Activated T-cell treated with anti-CD3 and anti-CD28 coated beads, Interleukin-2, amount 50 U/mL, for 4 hours (primary cell): ENCODE results near the gene RBFOX1. TPM values are rescaled to one million over a fixed set of nuclear protein-coding genes. Genes with fewer than 3 reads are reported as not detected.

Source experiments
- ATAC-seq, 2 donors: fragments of 200-7000 bp; cut with Tn5 transposase; one replicate each; pipeline ENCODE4 v1.10.0; 2021
- DNase-seq: peaks from one replicate; pipeline ENCODE4 v3.0.0-alpha.2; 2020
- H3K27me3 Mint-ChIP-seq: one replicate; pipeline ENCODE4 v1.8.0; 2021; ENCODE audit warnings: low read depth, mixed read lengths
- H3K36me3 Mint-ChIP-seq: one replicate; pipeline ENCODE4 v1.8.0; 2022; ENCODE audit warnings: mixed read lengths; ENCODE audit not compliant: insufficient read depth
- H3K4me1 Mint-ChIP-seq: one replicate; pipeline ENCODE4 v1.8.0; 2021; ENCODE audit warnings: low read depth, mixed read lengths
- H3K4me3 Mint-ChIP-seq: one replicate; pipeline ENCODE4 v1.8.0; 2021; ENCODE audit warnings: mild to moderate bottlenecking, moderate library complexity, mixed read lengths
- H3K9me3 Mint-ChIP-seq: one replicate; pipeline ENCODE4 v1.8.0; 2021; ENCODE audit warnings: mixed read lengths
- total RNA-seq, 3 donors: library from RNA; stranded (reverse); gene quantifications; one replicate each; pipeline ENCODE4 v1.2.1, GENCODE V29; 2021

RBFOX1 gene
- not detected for total RNA-seq

DNA sequence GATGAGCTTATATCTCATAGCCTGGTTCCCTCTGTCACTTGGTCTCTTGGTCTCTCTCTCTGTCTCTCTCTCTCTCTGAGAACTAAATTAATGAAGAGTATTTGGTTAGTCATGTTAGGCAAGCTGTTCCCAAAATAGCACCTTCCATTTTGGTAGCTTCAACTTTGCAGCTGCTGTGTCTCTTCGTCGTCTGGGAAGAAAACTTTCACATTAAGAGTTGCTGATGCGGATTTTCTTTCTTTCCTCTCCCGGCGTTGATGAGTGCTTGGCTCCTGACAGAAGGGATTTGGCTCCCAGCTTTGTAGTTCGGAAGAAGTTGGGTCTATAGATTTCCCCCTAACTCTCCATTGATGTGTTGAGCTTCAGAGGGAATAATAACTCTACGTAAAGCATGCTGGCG, at the start of gene RBFOX1:
Gene RBFOX1 (plus strand): TSS at position 235 of the 400 bp plus-strand sequence.
- no peaks in the 10 kb centered on the region for H3K36me3 Mint-ChIP-seq

DNA sequence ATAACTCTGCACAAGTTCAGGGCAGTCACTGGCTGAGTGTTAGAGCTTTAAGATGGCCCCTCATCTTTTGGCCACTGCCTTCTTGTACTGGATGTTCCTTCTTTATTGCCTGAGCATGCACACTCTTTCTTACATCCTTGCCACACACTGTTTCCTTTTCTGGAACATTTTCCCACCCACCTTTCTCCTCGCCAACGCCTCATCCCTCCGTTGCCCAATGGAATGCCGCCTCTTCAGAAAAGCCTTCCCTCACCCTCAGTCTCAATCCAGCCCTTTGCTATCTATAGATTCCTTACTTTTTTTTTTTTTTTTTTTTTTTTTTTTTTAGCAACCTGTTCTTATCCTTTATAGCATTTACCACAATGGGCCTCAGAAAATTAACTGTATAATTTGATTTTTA, 47.9 kb upstream of the RBFOX1 start:
- Mint-ChIP-seq H3K9me3 (peaks cover 17% of the 10 kb centered on the region), H3K4me3 (no peak overlapping the region), H3K36me3 (no peaks in the 10 kb centered on the region), H3K4me1 (no peaks in the 10 kb centered on the region), H3K27me3 (no peaks in the 10 kb centered on the region)
- ATAC-seq (no peak), DNase-seq (no peak)

More for the DNA sequence above, at the start of gene RBFOX1:
- no peak within 1 kb of the TSS for H3K4me3 Mint-ChIP-seq
- no peaks in the 10 kb centered on the region for H3K27me3 Mint-ChIP-seq
- H3K4me1 Mint-ChIP-seq: no peaks in the 10 kb centered on the region
- ATAC-seq: no peak
- peaks cover 13% of the 10 kb centered on the region for H3K9me3 Mint-ChIP-seq
- DNase-seq: no peak

DNA sequence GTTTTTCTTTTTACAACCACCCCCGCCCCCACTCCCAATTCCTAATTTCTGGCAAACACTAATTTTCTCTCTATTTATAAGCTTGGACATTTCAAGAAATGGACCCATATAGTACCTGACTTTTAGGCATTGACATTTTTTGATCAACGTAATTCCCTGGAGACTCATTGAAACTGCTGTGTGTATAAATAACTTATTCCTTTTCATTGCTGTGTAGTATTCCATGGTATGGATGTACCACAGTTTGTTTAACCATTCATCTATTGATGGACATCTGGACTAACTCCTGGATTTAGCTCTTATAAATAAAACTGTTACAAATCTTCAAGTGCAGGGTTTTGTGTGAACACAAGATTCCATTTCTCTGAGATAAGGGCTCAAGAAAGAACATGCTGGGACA, 47.1 kb upstream of the RBFOX1 start:
- Mint-ChIP-seq H3K4me1 (no peaks in the 10 kb centered on the region), H3K27me3 (no peaks in the 10 kb centered on the region), H3K4me3 (no peak overlapping the region), H3K36me3 (no peaks in the 10 kb centered on the region), H3K9me3 (peaks cover 17% of the 10 kb centered on the region)
- DNase-seq: no peak
- ATAC-seq: no peak

DNA sequence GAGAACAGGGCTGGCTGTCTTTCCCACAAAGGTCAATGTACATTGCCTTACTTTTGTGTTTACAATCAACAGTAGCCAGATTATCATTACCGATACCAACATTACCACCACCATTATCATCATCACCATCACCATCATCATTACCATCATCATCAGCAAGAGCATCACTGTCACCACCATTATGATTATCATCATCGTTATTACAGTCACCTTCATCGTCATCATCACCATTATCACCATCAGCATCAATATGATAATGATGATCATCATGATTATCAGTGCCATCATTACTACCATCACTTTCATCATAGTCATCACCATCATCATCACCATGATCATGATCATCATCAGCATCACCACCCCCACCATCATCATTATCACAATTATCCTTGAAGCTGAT, 43.3 kb upstream of the RBFOX1 start:
- Mint-ChIP-seq H3K4me3 (no peak overlapping the region), H3K27me3 (no peaks in the 10 kb centered on the region), H3K36me3 (no peaks in the 10 kb centered on the region), H3K9me3 (peaks cover 23% of the 10 kb centered on the region), H3K4me1 (no peaks in the 10 kb centered on the region)
- no peak for DNase-seq
- no peak for ATAC-seq

DNA sequence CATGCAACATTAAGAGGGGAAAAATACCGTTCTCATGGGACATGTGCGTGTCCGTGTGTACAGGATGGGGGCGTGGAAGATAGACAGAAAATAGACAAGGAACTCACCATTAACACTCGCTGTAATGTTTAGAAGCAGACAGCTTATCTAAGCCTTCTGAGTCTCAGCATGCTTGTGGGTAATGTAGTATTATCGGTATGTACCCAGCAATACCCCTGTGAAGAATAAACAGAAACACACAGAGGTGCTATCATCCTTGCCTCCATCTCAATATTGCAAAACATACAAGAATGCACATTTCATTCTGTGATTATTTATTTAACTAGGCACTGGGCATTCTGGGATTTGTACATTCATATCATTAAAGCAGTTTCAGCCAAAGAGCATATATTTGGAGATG, 42.0 kb upstream of the RBFOX1 start:
- DNase-seq: no peak
- Mint-ChIP-seq H3K36me3 (no peaks in the 10 kb centered on the region), H3K27me3 (no peaks in the 10 kb centered on the region), H3K9me3 (peaks cover 22% of the 10 kb centered on the region), H3K4me1 (no peaks in the 10 kb centered on the region), H3K4me3 (no peak overlapping the region)
- ATAC-seq: no peak

DNA sequence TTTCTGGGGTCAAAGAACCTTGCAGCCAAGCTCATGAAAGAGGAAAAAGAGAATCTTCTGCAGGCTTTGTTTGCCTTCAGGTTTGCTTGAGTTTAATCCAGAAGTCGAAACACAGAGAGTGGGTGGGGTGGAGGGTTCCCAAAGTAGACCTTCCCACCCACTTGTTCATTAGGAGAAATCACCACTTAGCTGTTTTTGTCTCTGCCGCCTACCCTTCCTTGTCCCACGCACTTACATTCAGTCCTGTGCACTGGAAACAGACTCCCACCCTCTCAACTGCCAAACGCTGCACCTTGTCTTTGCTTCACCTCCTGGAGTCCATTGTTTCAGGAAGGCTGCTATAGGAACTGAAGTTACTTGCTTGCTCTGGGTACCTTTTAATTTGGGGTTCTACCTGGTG, 38.6 kb upstream of the RBFOX1 start:
- no peaks in the 10 kb centered on the region for H3K4me1 Mint-ChIP-seq
- ATAC-seq (no peak), DNase-seq (no peak)
- no peaks in the 10 kb centered on the region for H3K36me3 Mint-ChIP-seq
- H3K27me3 Mint-ChIP-seq: no peaks in the 10 kb centered on the region
- H3K9me3 Mint-ChIP-seq: peaks cover 21% of the 10 kb centered on the region
- H3K4me3 Mint-ChIP-seq: no peak overlapping the region

DNA sequence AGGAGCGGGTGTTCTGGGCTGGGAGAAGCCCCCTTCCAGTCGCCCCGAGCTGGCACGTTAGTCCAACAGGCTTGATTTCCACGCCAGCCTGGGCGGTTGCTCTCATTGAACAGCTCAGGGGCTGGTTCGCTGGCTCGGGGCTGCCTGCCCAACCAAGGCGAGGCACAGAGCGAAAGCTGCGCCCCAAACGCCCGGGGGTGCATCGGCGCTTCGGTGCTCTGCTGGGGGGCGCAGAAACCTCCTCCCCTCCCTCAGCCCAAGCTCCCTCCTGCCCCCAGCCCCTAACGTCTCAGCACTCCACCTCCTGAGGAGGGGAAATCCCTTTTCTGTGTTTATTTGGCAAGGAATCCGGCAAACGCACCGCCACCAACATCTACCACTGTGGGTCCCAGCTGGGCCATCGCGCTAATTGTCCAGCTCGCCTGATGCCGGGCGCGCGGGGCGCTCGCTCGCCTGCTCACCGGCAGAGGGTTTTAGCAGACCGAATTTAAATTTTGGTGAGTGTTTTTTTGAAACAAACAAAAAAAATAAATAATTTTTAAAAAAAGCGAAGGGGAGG, 29.5 kb upstream of the RBFOX1 start:
- H3K27me3 Mint-ChIP-seq: peaks cover 12% of the 10 kb centered on the region
- DNase-seq (no peak), ATAC-seq (no peak)
- peaks cover 10% of the 10 kb centered on the region for H3K9me3 Mint-ChIP-seq
- H3K36me3 Mint-ChIP-seq: no peaks in the 10 kb centered on the region
- H3K4me1 Mint-ChIP-seq: no peaks in the 10 kb centered on the region
- H3K4me3 Mint-ChIP-seq: no peak overlapping the region

DNA sequence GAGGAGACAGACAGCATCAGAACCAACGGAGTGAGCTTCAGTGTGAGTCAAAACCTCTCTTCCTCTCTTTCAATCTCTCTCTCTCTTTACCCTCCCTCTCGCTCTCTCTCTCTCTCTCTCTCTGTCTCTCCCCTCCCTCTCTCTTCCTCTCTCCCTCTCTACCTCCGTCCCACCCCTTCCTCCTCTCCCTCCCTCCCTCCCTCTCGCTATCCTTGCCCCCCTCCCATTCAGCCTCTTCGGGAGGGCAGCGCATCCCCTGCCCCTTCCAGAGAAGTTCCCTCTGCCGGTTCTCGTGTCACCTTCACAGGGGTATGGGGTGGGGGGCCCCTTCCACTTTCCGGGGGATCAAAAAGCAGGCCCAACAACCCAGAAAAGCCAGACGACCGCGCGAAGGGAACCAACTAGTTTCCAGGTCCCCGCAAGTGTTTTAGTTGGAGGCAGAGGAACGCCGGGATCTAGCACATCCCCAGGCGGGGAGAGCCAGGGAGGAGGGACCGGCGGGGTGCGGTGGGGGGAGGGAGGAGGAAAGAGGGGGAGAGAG, 28.9 kb upstream of the RBFOX1 start:
- H3K36me3 Mint-ChIP-seq: no peaks in the 10 kb centered on the region
- no peak overlapping the region for H3K4me3 Mint-ChIP-seq
- DNase-seq (no peak), ATAC-seq (no peak)
- no peaks in the 10 kb centered on the region for H3K4me1 Mint-ChIP-seq
- peaks cover 13% of the 10 kb centered on the region for H3K9me3 Mint-ChIP-seq
- peaks cover 12% of the 10 kb centered on the region for H3K27me3 Mint-ChIP-seq

DNA sequence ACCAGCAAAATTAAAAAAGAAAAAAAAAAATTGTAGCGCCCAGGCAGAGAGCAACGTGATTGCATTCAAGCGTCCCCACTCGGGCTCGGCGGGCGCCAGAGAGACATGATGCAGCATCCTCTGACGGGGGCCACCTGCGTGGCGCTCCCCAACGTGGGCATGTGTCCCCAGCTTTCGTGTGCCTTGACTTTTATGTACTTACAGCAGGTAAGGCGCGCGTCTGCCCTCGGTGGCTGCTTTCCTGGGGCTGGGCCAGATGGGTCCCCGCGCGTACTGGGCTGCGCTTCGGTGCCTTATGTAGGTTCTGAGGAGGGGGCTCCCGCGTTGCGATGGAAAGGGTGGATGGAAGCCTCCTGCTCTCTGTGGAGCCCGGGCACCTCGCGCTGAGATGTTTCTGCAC, 28.4 kb upstream of the RBFOX1 start:
- DNase-seq (no peak), ATAC-seq (no peak)
- H3K36me3 Mint-ChIP-seq: no peaks in the 10 kb centered on the region
- no peak overlapping the region for H3K4me3 Mint-ChIP-seq
- H3K4me1 Mint-ChIP-seq: no peaks in the 10 kb centered on the region
- H3K27me3 Mint-ChIP-seq: peaks cover 12% of the 10 kb centered on the region
- H3K9me3 Mint-ChIP-seq: peaks cover 14% of the 10 kb centered on the region

DNA sequence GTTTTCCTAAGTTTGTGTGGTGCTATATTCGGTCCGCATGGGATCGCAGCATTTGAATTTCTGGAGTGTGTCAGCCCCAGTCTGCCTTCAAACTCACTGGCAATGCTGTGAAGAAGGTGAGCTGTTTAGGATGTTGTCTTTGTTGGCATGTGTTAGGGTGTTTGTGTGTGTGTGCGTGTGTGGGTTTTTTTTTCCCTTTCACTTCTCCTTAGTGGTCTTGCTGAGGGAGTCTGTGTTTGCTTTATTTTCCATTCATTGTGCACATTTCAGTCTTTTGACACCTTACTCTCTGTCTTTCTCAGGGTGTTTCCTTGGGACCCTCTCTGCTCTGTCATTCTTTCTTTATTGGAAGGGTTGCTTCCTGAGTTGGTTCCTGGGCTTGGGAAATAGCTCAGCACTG, 27.7 kb upstream of the RBFOX1 start:
- DNase-seq (no peak), ATAC-seq (no peak)
- H3K36me3 Mint-ChIP-seq: no peaks in the 10 kb centered on the region
- H3K4me3 Mint-ChIP-seq: no peak overlapping the region
- H3K4me1 Mint-ChIP-seq: no peaks in the 10 kb centered on the region
- peaks cover 12% of the 10 kb centered on the region for H3K27me3 Mint-ChIP-seq
- H3K9me3 Mint-ChIP-seq: peaks cover 14% of the 10 kb centered on the region

DNA sequence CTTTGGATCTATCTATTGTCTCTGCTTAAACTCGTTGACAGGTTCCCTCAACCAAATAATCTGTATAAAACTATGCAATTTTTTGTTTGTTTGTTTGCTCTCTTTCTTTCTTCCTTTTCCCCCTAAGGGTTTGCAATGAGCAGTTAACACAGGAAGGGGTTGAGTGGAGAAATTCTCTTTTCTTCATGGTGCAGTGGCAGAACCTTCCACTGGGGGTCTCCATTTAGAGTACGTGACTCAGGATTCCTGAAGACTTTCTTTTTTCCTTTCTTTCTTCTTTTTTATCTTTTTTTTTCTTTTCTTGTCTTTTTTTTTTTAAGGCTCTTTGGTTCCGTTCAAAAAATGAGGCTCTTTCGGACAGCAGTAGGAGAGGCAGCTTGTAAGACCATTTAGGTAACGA, 19.5 kb upstream of the RBFOX1 start:
- Mint-ChIP-seq H3K4me3 (no peak overlapping the region), H3K4me1 (no peaks in the 10 kb centered on the region), H3K36me3 (no peaks in the 10 kb centered on the region), H3K9me3 (peaks cover 4% of the 10 kb centered on the region), H3K27me3 (no peaks in the 10 kb centered on the region)
- DNase-seq (no peak), ATAC-seq (no peak)

DNA sequence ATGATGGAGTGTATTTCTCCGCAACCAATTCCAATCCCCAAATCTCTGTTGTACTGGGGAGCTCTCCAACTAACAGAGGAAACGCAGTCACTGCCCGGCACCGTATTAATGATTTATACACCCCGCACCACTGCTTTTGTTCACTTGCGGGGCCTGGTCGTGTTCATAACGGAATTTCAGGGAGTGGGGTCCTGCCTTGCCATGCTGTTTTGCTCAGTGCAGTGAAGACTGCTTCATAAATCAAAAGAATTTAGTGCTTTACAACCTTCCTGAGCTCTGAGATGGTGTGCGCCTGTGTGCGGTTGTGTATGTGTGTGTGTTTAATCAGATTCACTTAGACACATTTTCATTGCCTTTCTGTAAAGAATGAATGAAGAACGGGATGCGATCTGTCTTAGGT, 18.5 kb upstream of the RBFOX1 start:
- H3K4me1 Mint-ChIP-seq: no peaks in the 10 kb centered on the region
- DNase-seq (no peak), ATAC-seq (no peak)
- H3K9me3 Mint-ChIP-seq: peaks cover 3% of the 10 kb centered on the region
- no peaks in the 10 kb centered on the region for H3K27me3 Mint-ChIP-seq
- no peak overlapping the region for H3K4me3 Mint-ChIP-seq
- no peaks in the 10 kb centered on the region for H3K36me3 Mint-ChIP-seq

DNA sequence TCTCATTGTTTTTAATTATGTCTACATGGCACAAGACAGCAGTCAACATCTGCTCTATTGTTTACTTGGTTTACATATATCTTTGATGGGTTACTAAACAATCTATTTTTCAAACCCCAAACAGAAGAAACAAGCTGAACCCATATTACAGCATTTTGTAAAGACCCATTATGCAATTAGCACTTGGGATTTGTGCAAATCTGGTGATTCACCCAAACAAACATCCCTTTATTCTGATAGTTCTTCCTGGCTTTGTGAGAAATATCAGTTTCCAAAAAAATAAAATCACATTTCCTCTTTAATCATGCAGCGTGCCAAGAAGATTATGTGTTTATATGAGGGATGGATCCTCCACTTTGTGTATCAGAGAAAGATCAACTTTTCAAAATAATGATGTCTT, 16.8 kb upstream of the RBFOX1 start:
- Mint-ChIP-seq H3K36me3 (no peaks in the 10 kb centered on the region), H3K9me3 (peaks cover 10% of the 10 kb centered on the region), H3K27me3 (no peaks in the 10 kb centered on the region), H3K4me1 (no peaks in the 10 kb centered on the region), H3K4me3 (no peak overlapping the region)
- ATAC-seq: no peak
- DNase-seq: no peak

DNA sequence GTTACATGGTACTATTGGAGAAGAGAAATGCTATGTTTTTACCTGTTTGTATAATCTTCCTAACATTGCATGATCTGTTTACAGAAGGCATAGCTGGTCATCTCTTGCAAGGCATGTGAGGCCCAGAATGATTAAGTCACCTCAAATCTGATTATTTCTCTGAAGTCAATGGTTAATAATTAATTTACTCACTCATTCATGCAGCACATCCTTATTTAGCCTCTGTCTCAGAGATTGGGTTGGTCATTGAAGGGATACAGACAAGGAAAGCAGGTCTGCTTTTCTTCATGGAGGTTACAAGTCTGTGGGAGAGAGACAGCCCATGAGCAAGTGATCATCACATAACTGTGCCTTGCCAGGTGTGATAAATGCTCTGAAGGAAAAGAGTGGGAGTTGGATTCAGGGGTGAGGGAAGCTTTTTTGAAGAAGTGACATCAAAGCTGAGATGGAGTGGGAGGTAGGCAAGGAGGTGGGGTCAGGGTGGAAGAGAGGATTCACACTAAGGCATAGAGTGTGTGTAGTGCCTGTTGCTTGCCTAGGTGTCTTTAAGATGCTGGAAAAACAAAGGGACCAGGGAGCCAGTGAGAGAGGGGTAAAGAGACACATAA, 16.3 kb upstream of the RBFOX1 start:
- no peaks in the 10 kb centered on the region for H3K4me1 Mint-ChIP-seq
- DNase-seq: no peak
- peaks cover 10% of the 10 kb centered on the region for H3K9me3 Mint-ChIP-seq
- H3K36me3 Mint-ChIP-seq: no peaks in the 10 kb centered on the region
- H3K4me3 Mint-ChIP-seq: no peak overlapping the region
- no peaks in the 10 kb centered on the region for H3K27me3 Mint-ChIP-seq
- no peak for ATAC-seq

DNA sequence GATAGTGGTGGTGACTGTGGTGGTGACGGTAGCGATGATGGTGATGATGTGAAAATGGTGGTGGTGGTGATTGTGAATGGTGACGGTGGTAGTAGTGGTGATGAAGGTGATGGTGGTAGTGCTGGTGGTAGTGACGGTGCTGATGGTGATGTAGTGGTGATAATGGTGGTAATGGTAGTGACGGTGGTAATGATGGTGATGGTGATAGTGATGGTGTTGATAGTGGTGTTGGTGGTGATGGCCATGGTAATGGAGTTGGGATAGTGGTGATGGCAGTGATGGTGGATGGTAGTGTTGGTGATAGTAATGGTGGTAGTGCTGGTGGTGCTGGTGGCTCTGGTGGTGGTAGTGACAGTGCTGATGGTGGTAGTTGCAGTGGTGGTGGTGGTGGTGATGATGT, 14.7 kb upstream of the RBFOX1 start:
- peaks cover 10% of the 10 kb centered on the region for H3K9me3 Mint-ChIP-seq
- no peak for ATAC-seq
- DNase-seq: no peak
- no peaks in the 10 kb centered on the region for H3K36me3 Mint-ChIP-seq
- no peaks in the 10 kb centered on the region for H3K4me1 Mint-ChIP-seq
- H3K4me3 Mint-ChIP-seq: no peak overlapping the region
- no peaks in the 10 kb centered on the region for H3K27me3 Mint-ChIP-seq
